ENCODE measurements around the gene GRK2. TPM values are rescaled to one million over a fixed set of nuclear protein-coding genes. Genes with fewer than 3 reads are reported as not detected.

The GRK2 gene
- total and polyA plus RNA-seq, 9 of the 15 experiments (the other 6 are each of a cell fraction or from before 2014, with no cell fraction given), result 0.24 to 95.8 (median 56.5) TPM

DNA sequence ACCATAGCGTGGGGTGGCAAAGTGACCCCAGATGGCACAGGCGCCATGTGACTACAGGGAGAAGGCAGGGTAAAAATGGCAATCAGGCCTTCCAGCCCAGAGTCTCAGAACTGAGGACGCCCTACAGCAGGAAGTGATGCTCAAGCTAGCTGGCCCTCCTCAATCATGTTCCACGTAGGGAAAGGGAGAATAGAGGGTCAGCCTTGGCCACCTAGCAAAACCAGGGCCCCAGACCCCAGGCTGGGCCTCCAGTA is 21.9 kb downstream of the GRK2 start (continued):
- TF ChIP-seq, protein P1, sequence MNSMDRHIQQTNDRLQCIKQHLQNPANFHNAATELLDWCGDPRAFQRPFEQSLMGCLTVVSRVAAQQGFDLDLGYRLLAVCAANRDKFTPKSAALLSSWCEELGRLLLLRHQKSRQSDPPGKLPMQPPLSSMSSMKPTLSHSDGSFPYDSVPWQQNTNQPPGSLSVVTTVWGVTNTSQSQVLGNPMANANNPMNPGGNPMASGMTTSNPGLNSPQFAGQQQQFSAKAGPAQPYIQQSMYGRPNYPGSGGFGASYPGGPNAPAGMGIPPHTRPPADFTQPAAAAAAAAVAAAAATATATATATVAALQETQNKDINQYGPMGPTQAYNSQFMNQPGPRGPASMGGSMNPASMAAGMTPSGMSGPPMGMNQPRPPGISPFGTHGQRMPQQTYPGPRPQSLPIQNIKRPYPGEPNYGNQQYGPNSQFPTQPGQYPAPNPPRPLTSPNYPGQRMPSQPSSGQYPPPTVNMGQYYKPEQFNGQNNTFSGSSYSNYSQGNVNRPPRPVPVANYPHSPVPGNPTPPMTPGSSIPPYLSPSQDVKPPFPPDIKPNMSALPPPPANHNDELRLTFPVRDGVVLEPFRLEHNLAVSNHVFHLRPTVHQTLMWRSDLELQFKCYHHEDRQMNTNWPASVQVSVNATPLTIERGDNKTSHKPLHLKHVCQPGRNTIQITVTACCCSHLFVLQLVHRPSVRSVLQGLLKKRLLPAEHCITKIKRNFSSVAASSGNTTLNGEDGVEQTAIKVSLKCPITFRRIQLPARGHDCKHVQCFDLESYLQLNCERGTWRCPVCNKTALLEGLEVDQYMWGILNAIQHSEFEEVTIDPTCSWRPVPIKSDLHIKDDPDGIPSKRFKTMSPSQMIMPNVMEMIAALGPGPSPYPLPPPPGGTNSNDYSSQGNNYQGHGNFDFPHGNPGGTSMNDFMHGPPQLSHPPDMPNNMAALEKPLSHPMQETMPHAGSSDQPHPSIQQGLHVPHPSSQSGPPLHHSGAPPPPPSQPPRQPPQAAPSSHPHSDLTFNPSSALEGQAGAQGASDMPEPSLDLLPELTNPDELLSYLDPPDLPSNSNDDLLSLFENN (IDR thresholded peaks at IDR 0.05; ENCODE audit: low read depth in 2 of 2, low read length in 2 of 2), result no peak
- TF ChIP-seq, protein P2, sequence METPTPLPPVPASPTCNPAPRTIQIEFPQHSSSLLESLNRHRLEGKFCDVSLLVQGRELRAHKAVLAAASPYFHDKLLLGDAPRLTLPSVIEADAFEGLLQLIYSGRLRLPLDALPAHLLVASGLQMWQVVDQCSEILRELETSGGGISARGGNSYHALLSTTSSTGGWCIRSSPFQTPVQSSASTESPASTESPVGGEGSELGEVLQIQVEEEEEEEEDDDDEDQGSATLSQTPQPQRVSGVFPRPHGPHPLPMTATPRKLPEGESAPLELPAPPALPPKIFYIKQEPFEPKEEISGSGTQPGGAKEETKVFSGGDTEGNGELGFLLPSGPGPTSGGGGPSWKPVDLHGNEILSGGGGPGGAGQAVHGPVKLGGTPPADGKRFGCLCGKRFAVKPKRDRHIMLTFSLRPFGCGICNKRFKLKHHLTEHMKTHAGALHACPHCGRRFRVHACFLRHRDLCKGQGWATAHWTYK (CRISPR knock-in tag; IDR thresholded peaks at IDR 0.05), result peak; percentile 66; the same call in 1 of the 2 replicates
- TF ChIP-seq SNRNP70 (optimal IDR thresholded peaks at IDR 0.05; ENCODE audit: low read depth, low read length) (no peak), ZNF76 (CRISPR knock-in tag; IDR thresholded peaks at IDR 0.05; ENCODE audit: borderline replicate concordance) (0 out of 2 replicates have a peak, but pooled peaks have one; percentile 38), ZNF41 (CRISPR knock-in tag; conservative IDR thresholded peaks at IDR 0.05) (0 out of 2 replicates have a peak, but pooled peaks have one; percentile 6)
- TF ChIP-seq, protein P3, sequence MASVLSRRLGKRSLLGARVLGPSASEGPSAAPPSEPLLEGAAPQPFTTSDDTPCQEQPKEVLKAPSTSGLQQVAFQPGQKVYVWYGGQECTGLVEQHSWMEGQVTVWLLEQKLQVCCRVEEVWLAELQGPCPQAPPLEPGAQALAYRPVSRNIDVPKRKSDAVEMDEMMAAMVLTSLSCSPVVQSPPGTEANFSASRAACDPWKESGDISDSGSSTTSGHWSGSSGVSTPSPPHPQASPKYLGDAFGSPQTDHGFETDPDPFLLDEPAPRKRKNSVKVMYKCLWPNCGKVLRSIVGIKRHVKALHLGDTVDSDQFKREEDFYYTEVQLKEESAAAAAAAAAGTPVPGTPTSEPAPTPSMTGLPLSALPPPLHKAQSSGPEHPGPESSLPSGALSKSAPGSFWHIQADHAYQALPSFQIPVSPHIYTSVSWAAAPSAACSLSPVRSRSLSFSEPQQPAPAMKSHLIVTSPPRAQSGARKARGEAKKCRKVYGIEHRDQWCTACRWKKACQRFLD (CRISPR knock-in tag; IDR thresholded peaks at IDR 0.05), result no peak; the same call in 1 of the 2 replicates

Data from K562 (cell line).